ENCODE results near the gene TACR1.

The TACR1 gene

DNA sequence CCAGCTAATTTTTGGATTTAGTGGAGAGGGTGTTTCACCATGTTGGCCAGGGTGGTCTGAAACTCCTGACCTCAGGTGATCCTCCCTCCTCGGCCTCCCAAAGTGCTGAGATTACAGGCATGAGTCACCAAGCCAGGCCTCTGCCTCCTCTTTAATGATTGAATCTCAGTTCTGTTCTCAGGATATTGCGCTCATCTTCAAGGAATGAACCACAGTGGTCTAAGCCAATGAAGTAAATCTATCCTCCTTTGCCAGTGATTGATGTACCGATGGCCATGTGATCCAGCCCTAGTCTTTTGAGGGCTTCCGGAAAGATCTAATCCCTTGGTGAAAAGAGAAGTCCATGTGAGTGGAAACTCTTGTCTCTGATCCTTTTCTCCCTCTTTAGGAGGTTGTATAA lies 192.3 kb downstream of the TACR1 start:
- no peak for DNase-seq

- DNase-seq = no peak
These were observed 193.3 kb downstream of the TACR1 start for GRCh38 chr2:75006041-75006440.

GRCh38 chr2:75003773-75004172 lies 195.5 kb downstream of the TACR1 start:
- DNase-seq = no peak

- no peak for DNase-seq
These were observed 196.0 kb downstream of the TACR1 start for GRCh38 chr2:75003276-75003675.

GRCh38 chr2:75002007-75002406 lies 197.3 kb downstream of the TACR1 start:
- DNase-seq = no peak

GRCh38 chr2:74999468-74999867 lies 199.9 kb downstream of the TACR1 start:
- no peak for DNase-seq
